H1 (cell line): ENCODE measurements around the gene THRB. TPM values are rescaled to one million over a fixed set of nuclear protein-coding genes. Genes with fewer than 3 reads are reported as not detected.

Source experiments
- TAF1 ChIP-seq: IDR thresholded peaks from 2 replicates; pipeline ENCODE4 v1.6.1; 2011; ENCODE audit warnings: mild to moderate bottlenecking, low read depth, low read length
- polyA plus RNA-seq, 7 experiments: library from polyadenylated mRNA; depleted of rRNA in 3 of 7; stranded (reverse) in 5 of 7; unstranded in 2 of 7; fragments of >200 nt in 5 of 7; fragments of 200-250 nt in 2 of 7; gene quantifications; 1 replicate in 5 of 7; 2 replicates in 1 of 7; 4 replicates in 1 of 7; pipeline versions ENCODE4 v1.2.1 to v1.2.3, GENCODE V29; 2011 to 2013; ENCODE audit warnings: missing spikeins in 2 of 7, mixed read lengths in 2 of 7
- total RNA-seq: library from RNA; stranded (reverse); fragmentation: NEBNext Ultra II Directional; extraction: Animal tissue kit (Norgen Biotek cat#: 25700); gene quantifications from 2 replicates; pipeline ENCODE4 v1.2.1, GENCODE V29; 2021

The THRB gene
- total and polyA plus RNA-seq, 2 of the 8 experiments (the other 6 are each of a cell fraction or from before 2014, with no cell fraction given) = 0.98 to 3.9 TPM

DNA sequence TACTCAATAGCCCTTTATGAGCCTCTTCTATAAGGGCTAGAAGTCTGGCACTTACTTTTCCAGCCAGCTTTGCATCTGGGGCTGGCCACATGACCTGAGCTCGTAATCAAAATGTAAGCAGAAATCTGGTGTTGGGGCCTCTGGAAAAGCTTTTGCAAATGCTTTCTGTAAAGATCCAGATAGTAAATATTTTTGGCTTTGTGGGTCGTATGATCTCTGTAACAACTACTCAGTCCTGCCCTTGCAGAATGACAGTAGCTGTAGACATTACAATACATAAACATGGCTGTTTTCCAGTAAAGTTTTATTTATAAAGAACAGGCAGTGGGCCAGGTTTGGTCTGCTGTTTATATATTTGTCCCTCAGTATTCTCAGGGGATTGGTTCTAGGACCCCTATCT lies 46.2 kb upstream of the THRB start (continued):
- TF ChIP-seq TAF1 = no peak
- TF ChIP-seq, all 59 proteins: peak for 0
